H7 (cell line): ENCODE measurements around the gene PTPRD. TPM values are rescaled to one million over a fixed set of nuclear protein-coding genes. Genes with fewer than 3 reads are reported as not detected.
"Not testable (repeated sequence)": the region's sequence is repeated elsewhere in the genome, so short reads cannot be mapped to it uniquely, and the experiment has no call there.

Source experiments
- DNase-seq: peaks from one replicate; pipeline ENCODE4 v3.0.0; 2012
- H3K27me3 ChIP-seq: 2 replicates; pipeline ENCODE4 v1.6.0; 2011; ENCODE audit warnings: mild to moderate bottlenecking, low read length; ENCODE audit not compliant: control insufficient read depth, insufficient read depth
- H3K36me3 ChIP-seq: replicated peaks from 2 replicates; pipeline ENCODE4 v1.5.1; 2011; ENCODE audit warnings: low read length; ENCODE audit not compliant: control insufficient read depth, insufficient read depth
- H3K4me3 ChIP-seq: 2 replicates; pipeline ENCODE4 v1.5.1; 2011; ENCODE audit warnings: low read depth, mild to moderate bottlenecking, control low read depth, low read length, moderate library complexity; ENCODE audit not compliant: insufficient read depth
- total RNA-seq: library from RNA; depleted of rRNA; stranded (reverse); fragments of >200 nt; shearing (Covaris generic); gene quantifications from 2 replicates; pipeline ENCODE4 v1.2.3, GENCODE V29; 2014

PTPRD gene
- total RNA-seq, 1 experiment from 2014 or later: 21.5 TPM

- H3K4me3 ChIP-seq: no peak overlapping the region
- no peak for DNase-seq
- no peaks in the 10 kb centered on the region for H3K27me3 ChIP-seq
- no peaks in the 10 kb centered on the region for H3K36me3 ChIP-seq
Measured at GRCh38 chr9:9117866-9118265, 1494.9 kb downstream of the PTPRD start.

GRCh38 chr9:9112001-9112720 lies 1500.6 kb downstream of the PTPRD start:
- no peak for DNase-seq
- Histone ChIP-seq H3K4me3 (no peak overlapping the region), H3K36me3 (no peaks in the 10 kb centered on the region), H3K27me3 (no peaks in the 10 kb centered on the region)

- Histone ChIP-seq H3K4me3 (no peak overlapping the region), H3K27me3 (no peaks in the 10 kb centered on the region), H3K36me3 (no peaks in the 10 kb centered on the region)
- no peak for DNase-seq
Measured at GRCh38 chr9:9108641-9109040, 1504.2 kb downstream of the PTPRD start.

GRCh38 chr9:9102295-9102694 lies 1510.5 kb downstream of the PTPRD start:
- Histone ChIP-seq H3K27me3 (no peaks in the 10 kb centered on the region), H3K4me3 (no peak overlapping the region), H3K36me3 (no peaks in the 10 kb centered on the region)
- no peak for DNase-seq

- no peak for DNase-seq
- Histone ChIP-seq H3K4me3 (no peak overlapping the region), H3K27me3 (no peaks in the 10 kb centered on the region), H3K36me3 (no peaks in the 10 kb centered on the region)
Measured at GRCh38 chr9:9100070-9100469, 1512.7 kb downstream of the PTPRD start.

- no peak overlapping the region for H3K4me3 ChIP-seq
- H3K27me3 ChIP-seq: no peaks in the 10 kb centered on the region
- no peak for DNase-seq
- no peaks in the 10 kb centered on the region for H3K36me3 ChIP-seq
Measured at GRCh38 chr9:9099646-9100045, 1513.2 kb downstream of the PTPRD start.

- not testable (repeated sequence) for H3K27me3 ChIP-seq, H3K4me3 ChIP-seq, DNase-seq, H3K36me3 ChIP-seq
Measured at GRCh38 chr9:9097254-9097653, 1515.5 kb downstream of the PTPRD start.

GRCh38 chr9:9091387-9091786 lies 1521.4 kb downstream of the PTPRD start:
- Histone ChIP-seq H3K4me3 (no peak overlapping the region), H3K27me3 (no peaks in the 10 kb centered on the region), H3K36me3 (no peaks in the 10 kb centered on the region)
- no peak for DNase-seq

GRCh38 chr9:9079473-9079872 lies 1533.3 kb downstream of the PTPRD start:
- H3K4me3 ChIP-seq: no peak overlapping the region
- no peak for DNase-seq
- H3K27me3 ChIP-seq: no peaks in the 10 kb centered on the region
- no peaks in the 10 kb centered on the region for H3K36me3 ChIP-seq

- H3K27me3 ChIP-seq: no peaks in the 10 kb centered on the region
- H3K4me3 ChIP-seq: no peak overlapping the region
- DNase-seq: no peak
- no peaks in the 10 kb centered on the region for H3K36me3 ChIP-seq
Measured at GRCh38 chr9:9078301-9078700, 1534.5 kb downstream of the PTPRD start.

GRCh38 chr9:9061627-9062026 lies 1551.2 kb downstream of the PTPRD start:
- H3K27me3 ChIP-seq: no peaks in the 10 kb centered on the region
- H3K4me3 ChIP-seq: no peak overlapping the region
- H3K36me3 ChIP-seq: no peaks in the 10 kb centered on the region
- no peak for DNase-seq

- H3K36me3 ChIP-seq: no peaks in the 10 kb centered on the region
- DNase-seq: no peak
Measured at GRCh38 chr9:9054354-9054992, 1558.3 kb downstream of the PTPRD start.

GRCh38 chr9:9045572-9045971 lies 1567.2 kb downstream of the PTPRD start:
- H3K4me3 ChIP-seq: no peak overlapping the region
- no peak for DNase-seq
- H3K27me3 ChIP-seq: no peaks in the 10 kb centered on the region
- no peaks in the 10 kb centered on the region for H3K36me3 ChIP-seq

More at GRCh38 chr9:9054354-9054992, 1558.3 kb downstream of the PTPRD start:
- no peaks in the 10 kb centered on the region for H3K27me3 ChIP-seq
- no peak overlapping the region for H3K4me3 ChIP-seq

GRCh38 chr9:9045072-9045471 lies 1567.7 kb downstream of the PTPRD start:
- DNase-seq: no peak
- H3K27me3 ChIP-seq: no peaks in the 10 kb centered on the region
- H3K4me3 ChIP-seq: no peak overlapping the region
- H3K36me3 ChIP-seq: no peaks in the 10 kb centered on the region

GRCh38 chr9:9043788-9044187 lies 1569.0 kb downstream of the PTPRD start:
- DNase-seq, H3K36me3 ChIP-seq, H3K27me3 ChIP-seq, H3K4me3 ChIP-seq: not testable (repeated sequence)
